HEK293T (cell line): ENCODE measurements around the gene CHST7.

Experiments
- CTCF ChIA-PET: fragments of 350-600 bp; formaldehyde crosslinking; extraction: SDS; loops from one replicate; lab custom pipeline; 2021; ENCODE audit warnings: antibody characterized with exemption, inconsistent platforms; lab: Yijun Ruan, JAX
- POLR2A ChIA-PET: fragments of 350-600 bp; formaldehyde crosslinking; extraction: SDS; loops from one replicate; lab custom pipeline; 2020; ENCODE audit warnings: antibody characterized with exemption, inconsistent platforms; lab: Yijun Ruan, JAX
- DNase-seq: peaks from one replicate; pipeline ENCODE4 v3.0.0; 2012; ENCODE audit warnings: mixed read lengths; ENCODE audit errors: extremely low spot score
- ARNT ChIP-seq: fragments of 450-650 bp; IDR thresholded peaks from 2 replicates; pipeline ENCODE4 v1.6.1; 2017; ENCODE audit warnings: mild to moderate bottlenecking
- BHLHE40 ChIP-seq: fragments of 450-650 bp; IDR thresholded peaks from 2 replicates; pipeline ENCODE4 v1.6.1; 2016; ENCODE audit warnings: mild to moderate bottlenecking, moderate library complexity, borderline replicate concordance
- CTBP1 ChIP-seq: fragments of 450-650 bp; IDR thresholded peaks from 2 replicates; pipeline ENCODE4 v1.6.1; 2016; ENCODE audit warnings: borderline replicate concordance
- ELF4 ChIP-seq: fragments of 450-650 bp; IDR thresholded peaks from 2 replicates; pipeline ENCODE4 v1.6.1; 2017; ENCODE audit warnings: antibody characterized with exemption
- FOXA1 ChIP-seq: fragments of 450-650 bp; IDR thresholded peaks from 2 replicates; pipeline ENCODE4 v1.6.1; 2016; ENCODE audit warnings: mild to moderate bottlenecking
- FOXK2 ChIP-seq: fragments of 450-650 bp; IDR thresholded peaks from 2 replicates; pipeline ENCODE4 v1.6.1; 2016; ENCODE audit warnings: mild to moderate bottlenecking
- FOXM1 ChIP-seq: fragments of 450-650 bp; IDR thresholded peaks from 2 replicates; pipeline ENCODE4 v1.6.1; 2017; ENCODE audit warnings: mild to moderate bottlenecking, borderline replicate concordance
- HDGF ChIP-seq: fragments of 450-650 bp; IDR thresholded peaks from 2 replicates; pipeline ENCODE4 v1.6.1; 2017; ENCODE audit warnings: antibody characterized with exemption, borderline replicate concordance
- L3MBTL2 ChIP-seq: fragments of 450-650 bp; conservative IDR thresholded peaks from 2 replicates; pipeline ENCODE4 v1.6.1; 2016; ENCODE audit warnings: mild to moderate bottlenecking
- LEF1 ChIP-seq: fragments of 450-650 bp; IDR thresholded peaks from 2 replicates; pipeline ENCODE4 v1.6.1; 2017; ENCODE audit warnings: mild to moderate bottlenecking, borderline replicate concordance
- NFRKB ChIP-seq: fragments of 450-650 bp; IDR thresholded peaks from 2 replicates; pipeline ENCODE4 v1.6.1; 2016; ENCODE audit warnings: mild to moderate bottlenecking, moderate library complexity
- PKNOX1 ChIP-seq: fragments of 450-650 bp; IDR thresholded peaks from 2 replicates; pipeline ENCODE4 v1.6.1; 2016
- SP1 ChIP-seq: fragments of 450-650 bp; IDR thresholded peaks from 2 replicates; pipeline ENCODE4 v1.6.1; 2017
- SUZ12 ChIP-seq: fragments of 450-650 bp; IDR thresholded peaks from 2 replicates; pipeline ENCODE4 v1.6.1; 2016; ENCODE audit warnings: mild to moderate bottlenecking
- TARDBP ChIP-seq: fragments of 450-650 bp; IDR thresholded peaks from 2 replicates; pipeline ENCODE4 v1.6.1; 2016
- ZNF384 ChIP-seq: fragments of 450-650 bp; IDR thresholded peaks from 2 replicates; pipeline ENCODE4 v1.6.1; 2016

The CHST7 gene

GRCh38 chrX:46545111-46546005 is 28.2 kb upstream of the CHST7 start, which contains the start of gene ZNF674:
ZNF674 (minus strand) TSS chrX:46545421; CDS start chrX:46542087, 3,334 bp downstream.
- CTCF ChIA-PET: no interaction called here
- peak; percentile 91 for DNase-seq
- TF ChIP-seq L3MBTL2: peak; percentile 38
- TF ChIP-seq HDGF: no peak
- no peak for TF ChIP-seq TARDBP
- peak; percentile 67 for TF ChIP-seq FOXK2
- TF ChIP-seq ARNT: no peak
- TF ChIP-seq PKNOX1: peak; percentile 92
- TF ChIP-seq BHLHE40: no peak
- peak; percentile 63 for TF ChIP-seq ELF4
- TF ChIP-seq FOXA1: no peak
- TF ChIP-seq NFRKB: no peak
- POLR2A ChIA-PET: no interaction called here

- ChIA-PET CTCF (no interaction called here), POLR2A (no interaction called here)
- no peak for DNase-seq
- TF ChIP-seq ELF4: no peak
- TF ChIP-seq SUZ12: no peak
- TF ChIP-seq CTBP1: no peak
- TF ChIP-seq TARDBP: no peak
- no peak for TF ChIP-seq L3MBTL2
- TF ChIP-seq ARNT: no peak
- TF ChIP-seq ZNF384: no peak
- TF ChIP-seq BHLHE40: no peak
- no peak for TF ChIP-seq HDGF
- TF ChIP-seq FOXK2: no peak
- no peak for TF ChIP-seq LEF1
- TF ChIP-seq SP1: no peak
These were observed 25.7 kb upstream of the CHST7 start for GRCh38 chrX:46547857-46548256.

GRCh38 chrX:46549914-46550313 is 23.7 kb upstream of the CHST7 start:
- POLR2A ChIA-PET: no interaction called here
- TF ChIP-seq PKNOX1 (no peak), LEF1 (no peak), SUZ12 (no peak), ELF4 (no peak), ZNF384 (no peak), L3MBTL2 (no peak), BHLHE40 (no peak), FOXA1 (no peak), CTBP1 (no peak), FOXK2 (no peak), ARNT (no peak), FOXM1 (no peak), NFRKB (no peak)
- CTCF ChIA-PET: no interaction called here
- no peak for DNase-seq

GRCh38 chrX:46551494-46552128 is 22.0 kb upstream of the CHST7 start:
- TF ChIP-seq CTBP1 (no peak), L3MBTL2 (no peak), ELF4 (no peak), NFRKB (no peak), SP1 (no peak), HDGF (no peak), TARDBP (no peak)
- ChIA-PET CTCF (interaction anchor here (0.6 kb wide), 1 partner anchor 146 kb away, joined by 4 read pairs; no protein-coding TSS in a partner anchor), POLR2A (no interaction called here)
- DNase-seq: no peak

GRCh38 chrX:46553935-46554334 is 19.6 kb upstream of the CHST7 start:
- ChIA-PET CTCF (interaction anchor here (0.7 kb wide), 1 partner anchor 32 kb away, joined by 3 read pairs; no protein-coding TSS in a partner anchor), POLR2A (no interaction called here)
- no peak for DNase-seq
- no peak for TF ChIP-seq FOXK2
- TF ChIP-seq SUZ12: no peak
- TF ChIP-seq BHLHE40: no peak
- no peak for TF ChIP-seq PKNOX1
- TF ChIP-seq HDGF: no peak
- no peak for TF ChIP-seq FOXA1
- no peak for TF ChIP-seq TARDBP
- TF ChIP-seq NFRKB: no peak
- no peak for TF ChIP-seq FOXM1
- TF ChIP-seq L3MBTL2: no peak
- no peak for TF ChIP-seq ARNT
- no peak for TF ChIP-seq LEF1
- no peak for TF ChIP-seq ZNF384
- TF ChIP-seq ELF4: no peak
- TF ChIP-seq SP1: no peak
- no peak for TF ChIP-seq CTBP1
